Measurements from ENCODE around the gene DCLK2. TPM values are rescaled to one million over a fixed set of nuclear protein-coding genes. Genes with fewer than 3 reads are reported as not detected.

DCLK2 gene
- total and polyA plus RNA-seq, 2 donors (not counting 1 experiment from before 2014, with no cell fraction given): 0.91 to 3.3 TPM

DNA sequence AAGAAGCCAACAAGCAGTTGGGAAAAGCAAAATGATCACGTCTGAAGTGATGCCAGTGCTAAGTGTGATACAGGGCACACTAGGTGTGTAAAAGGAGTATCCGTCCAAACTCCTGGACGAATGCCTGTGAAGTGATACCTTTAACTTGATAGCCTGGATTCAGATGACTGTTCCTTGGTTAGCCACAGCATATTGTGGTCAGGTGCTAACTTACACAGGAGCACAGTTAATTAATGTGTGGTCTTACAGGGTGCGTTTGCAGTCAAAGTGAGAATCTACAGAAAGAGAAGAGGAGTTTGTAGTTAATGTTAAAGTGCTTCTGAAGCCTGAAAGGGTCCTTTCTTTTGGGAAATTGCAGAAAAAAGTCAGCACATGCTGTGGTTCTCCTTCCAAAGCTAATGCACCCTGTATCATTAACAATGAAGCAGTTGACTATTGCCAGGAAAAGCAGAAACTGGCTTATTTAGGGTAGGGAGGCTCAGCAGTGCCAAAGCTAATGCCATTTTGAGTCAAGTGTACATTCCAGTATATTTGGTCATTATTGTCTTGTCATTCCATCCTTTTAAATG is 61.1 kb downstream of the DCLK2 start:
- no peak overlapping the region for H3K27ac ChIP-seq (ENCODE audit: low read length in 2 of 2)
- H3K27me3 ChIP-seq (replicated peaks in 1 of 4; ENCODE audit: control extremely low read depth in 1 of 4, control insufficient read depth in 3 of 4, insufficient read depth in 4 of 4, low read length in 3 of 4): no peaks in the 10 kb centered on the region
- no peak overlapping the region for H2AFZ ChIP-seq (ENCODE audit: insufficient read depth, low read depth, low read length, poor library complexity, severe bottlenecking)
- WGBS (ENCODE audit: insufficient coverage): 88% methylated on average over 3 of the region's 4 CpGs
- H3K4me3 ChIP-seq (ENCODE audit: control extremely low read depth in 1 of 5, extremely low read depth in 1 of 5, insufficient read depth in 1 of 5, low read depth in 2 of 5, low read length in 4 of 5): no peak overlapping the region
- ChIA-PET POLR2A (no interaction called here), CTCF (no interaction called here)
- ATAC-seq (ENCODE audit: low read depth): no peak
- intact Hi-C loops (cut with micrococcal nuclease): no loop called here
- Mint-ChIP-seq H3K27me3 (no peaks in the 10 kb centered on the region), H3K4me1 (peaks cover 11% of the 10 kb centered on the region), H3K9me3 (ENCODE audit: insufficient read depth) (no peaks in the 10 kb centered on the region), H3K4me3 (no peak overlapping the region), H3K27ac (no peak overlapping the region)
- DNase-seq: no peak
- peaks cover 13 to 17% of the 10 kb centered on the region in 2 donors for H3K4me1 ChIP-seq (ENCODE audit: control insufficient read depth in 2 of 2, insufficient read depth in 2 of 2, low read length in 2 of 2)
- H4K20me1 ChIP-seq (ENCODE audit: control insufficient read depth, insufficient read depth, low read length, poor library complexity, severe bottlenecking): no peaks in the 10 kb centered on the region
- H3K9me3 ChIP-seq (ENCODE audit: control extremely low read depth in 1 of 3, control insufficient read depth in 2 of 3, insufficient read depth in 1 of 3, low read length in 2 of 3): peaks cover 0 to 4% (median 0%) of the 10 kb centered on the region in 3 donors
- H3K36me3 ChIP-seq (replicated peaks in 1 of 2; ENCODE audit: control extremely low read depth in 1 of 2, control insufficient read depth in 1 of 2, extremely low read depth in 1 of 2, insufficient read depth in 2 of 2, low read length in 1 of 2): no peaks in the 10 kb centered on the region
- H3K79me2 ChIP-seq (ENCODE audit: control insufficient read depth, insufficient read depth, low read length): no peaks in the 10 kb centered on the region
- TF ChIP-seq CTCF (IDR thresholded peaks at IDR 0.05): no peak
- no peak for TF ChIP-seq EZH2 (IDR thresholded peaks at IDR 0.05; ENCODE audit: borderline replicate concordance, insufficient read depth, low read depth, low read length, poor library complexity, severe bottlenecking)
- H3K9ac ChIP-seq (ENCODE audit: low read length): no peak overlapping the region
- H3K4me2 ChIP-seq (replicated peaks; ENCODE audit: low read depth, low read length, poor library complexity, severe bottlenecking): no peak overlapping the region

- no peak overlapping the region for H3K27ac Mint-ChIP-seq
- no peak overlapping the region for H3K4me3 Mint-ChIP-seq
- no peaks in the 10 kb centered on the region for H3K27me3 Mint-ChIP-seq
- no peaks in the 10 kb centered on the region for H4K20me1 ChIP-seq (ENCODE audit: control insufficient read depth, insufficient read depth, low read length, poor library complexity, severe bottlenecking)
- no peaks in the 10 kb centered on the region for H3K27me3 ChIP-seq (replicated peaks in 1 of 4; ENCODE audit: control extremely low read depth in 1 of 4, control insufficient read depth in 3 of 4, insufficient read depth in 4 of 4, low read length in 3 of 4)
- H3K4me1 ChIP-seq (ENCODE audit: control insufficient read depth in 2 of 2, insufficient read depth in 2 of 2, low read length in 2 of 2): peaks cover 2 to 7% of the 10 kb centered on the region in 2 donors
- intact Hi-C loops (cut with micrococcal nuclease): no loop called here
- H3K4me2 ChIP-seq (replicated peaks; ENCODE audit: low read depth, low read length, poor library complexity, severe bottlenecking): no peak overlapping the region
- ATAC-seq (ENCODE audit: low read depth) (no peak), DNase-seq (no peak)
- no peak overlapping the region for H2AFZ ChIP-seq (ENCODE audit: insufficient read depth, low read depth, low read length, poor library complexity, severe bottlenecking)
- ChIA-PET POLR2A (no interaction called here), CTCF (no interaction called here)
- H3K27ac ChIP-seq (ENCODE audit: low read length in 2 of 2): no peak overlapping the region
- H3K79me2 ChIP-seq (ENCODE audit: control insufficient read depth, insufficient read depth, low read length): no peaks in the 10 kb centered on the region
- TF ChIP-seq CTCF (IDR thresholded peaks at IDR 0.05) (no peak), EZH2 (IDR thresholded peaks at IDR 0.05; ENCODE audit: borderline replicate concordance, insufficient read depth, low read depth, low read length, poor library complexity, severe bottlenecking) (no peak)
- H3K9me3 ChIP-seq (ENCODE audit: control extremely low read depth in 1 of 3, control insufficient read depth in 2 of 3, insufficient read depth in 1 of 3, low read length in 2 of 3): peaks cover 0 to 8% (median 0%) of the 10 kb centered on the region in 3 donors
- no peak overlapping the region for H3K9ac ChIP-seq (ENCODE audit: low read length)
- no peaks in the 10 kb centered on the region for H3K9me3 Mint-ChIP-seq (ENCODE audit: insufficient read depth)
- 71% methylated on average over 2 of the region's 5 CpGs for WGBS (ENCODE audit: insufficient coverage)
- H3K4me1 Mint-ChIP-seq: peaks cover 2% of the 10 kb centered on the region
- no peaks in the 10 kb centered on the region for H3K36me3 ChIP-seq (replicated peaks in 1 of 2; ENCODE audit: control extremely low read depth in 1 of 2, control insufficient read depth in 1 of 2, extremely low read depth in 1 of 2, insufficient read depth in 2 of 2, low read length in 1 of 2)
- H3K4me3 ChIP-seq (ENCODE audit: control extremely low read depth in 1 of 5, extremely low read depth in 1 of 5, insufficient read depth in 1 of 5, low read depth in 2 of 5, low read length in 4 of 5): no peak overlapping the region
These were observed 62.6 kb downstream of the DCLK2 start for GRCh38 chr4:150140774-150141400.
